Upper lobe of left lung (tissue), 6 donors: ENCODE data around the gene EMD. TPM values are rescaled to one million over a fixed set of nuclear protein-coding genes. Genes with fewer than 3 reads are reported as not detected.

ENCODE experiments used
- ATAC-seq, 2 donors: fragments of 200-7000 bp; cut with Tn5 transposase; one replicate each; pipeline ENCODE4 v1.9.1; 2022; ENCODE audit warnings: mild to moderate bottlenecking in 2 of 2, moderate library complexity in 2 of 2; ENCODE audit not compliant: low FRiP score in 2 of 2
- DNase-seq, 2 donors: peaks; one replicate each; pipeline ENCODE4 v3.0.0-alpha.2; 2019 to 2020
- H3K27ac ChIP-seq, 4 donors: fragments of 200-600 bp; sonication (generic); one replicate each; pipeline ENCODE4 v1.5.1; 2016 to 2019
- H3K27me3 ChIP-seq, 4 donors: fragments of 200-600 bp; sonication (generic); one replicate each; pipeline ENCODE4 v1.5.1; 2017 to 2019
- H3K36me3 ChIP-seq, 4 donors: fragments of 200-600 bp; sonication (generic); one replicate each; pipeline ENCODE4 v1.5.1; 2016 to 2019
- H3K4me1 ChIP-seq, 4 donors: fragments of 200-600 bp; sonication (generic); one replicate each; pipeline ENCODE4 v1.5.1; 2018 to 2019
- H3K4me3 ChIP-seq, 4 donors: fragments of 200-600 bp; sonication (generic); one replicate each; pipeline ENCODE4 v1.5.1; 2017 to 2019; ENCODE audit warnings: mild to moderate bottlenecking in 2 of 4, moderate library complexity in 1 of 4
- H3K9me3 ChIP-seq, 4 donors: fragments of 200-600 bp; sonication (generic); one replicate each; pipeline ENCODE4 v1.5.1; 2018 to 2019
- EP300 ChIP-seq, 4 donors: sonication (generic); formaldehyde crosslinking; IDR thresholded peaks; one replicate each; pipeline ENCODE4 v1.5.1; 2017; ENCODE audit warnings: antibody characterized with exemption in 4 of 4, control low read depth in 2 of 4
- POLR2A ChIP-seq, 4 donors: fragments of 450-650 bp; IDR thresholded peaks; one replicate each; pipeline ENCODE4 v1.5.1; 2016 to 2017; ENCODE audit warnings: antibody characterized with exemption in 4 of 4, mild to moderate bottlenecking in 2 of 4
- POLR2AphosphoS5 ChIP-seq, 2 donors: sonication (generic); formaldehyde crosslinking; IDR thresholded peaks; one replicate each; pipeline ENCODE4 v1.5.1; 2017; ENCODE audit warnings: antibody characterized with exemption in 2 of 2
- WGBS, 2 donors: methylation state at CpG; one replicate each; pipeline ENCODE4 v1.1.5; 2017 to 2018; 5-methylcytosine and 5-hydroxymethylcytosine counted together
- total RNA-seq, 6 donors: library from RNA; depleted of rRNA in 4 of 6; stranded (reverse); fragments of >200 nt in 4 of 6; gene quantifications; one replicate each; pipeline versions ENCODE4 v1.1.0 to v1.2.1, GENCODE V29; 2016 to 2021
- TF ChIP-seq, protein P1 (sequence below), 6 experiments: fragments of 450-650 bp in 4 of 6; fragments of 200-600 bp in 2 of 6; sonication (generic) in 2 of 6; IDR thresholded peaks; one replicate each; pipeline ENCODE4 v1.5.1; 2016 to 2019; ENCODE audit warnings: antibody characterized with exemption in 6 of 6
- donor health status: DM: no; HTN: no; CAD: no; lungs with moderate emphysema.
- donor health status: DM: no; HTN: yes; CAD: no; lungs with severe emphysema.

Gene EMD
- total RNA-seq, 6 donors from 2014 or later, result 42.3 to 60.8 (median 53.6) TPM

DNA sequence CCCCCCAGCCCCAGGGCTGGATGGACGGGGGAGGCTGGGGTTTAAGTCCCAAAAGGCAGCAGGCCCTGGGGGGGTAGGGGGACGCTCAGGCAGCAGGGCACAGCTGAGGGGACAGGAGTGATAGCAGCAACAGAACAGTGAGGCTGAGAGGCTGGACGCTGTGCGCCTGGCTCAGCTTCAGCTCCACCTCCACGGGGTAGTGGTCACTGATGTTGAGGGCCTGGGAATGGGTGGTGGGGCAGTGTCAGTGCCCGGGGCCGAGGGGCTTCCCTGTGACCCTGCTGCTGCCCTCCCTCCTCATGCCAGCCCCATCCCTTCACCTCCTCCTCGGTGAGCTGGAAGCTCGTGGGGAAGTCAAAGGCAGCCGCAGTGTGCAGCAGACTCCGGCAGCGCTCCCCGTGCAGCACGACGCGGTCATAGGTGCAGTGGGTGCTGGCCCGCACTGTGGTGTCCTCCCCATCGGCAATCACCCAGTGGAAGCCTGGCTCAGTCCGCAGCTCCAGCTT is 23.6 kb downstream of the EMD start:
- peaks cover 0 to 12% (median 0%) of the 10 kb centered on the region in 4 donors for H3K9me3 ChIP-seq
- TF ChIP-seq POLR2AphosphoS5 (IDR thresholded peaks at IDR 0.05) (no peak), POLR2A (IDR thresholded peaks at IDR 0.05) (no peak), EP300 (IDR thresholded peaks at IDR 0.05) (no peak)
- TF ChIP-seq, protein P1, sequence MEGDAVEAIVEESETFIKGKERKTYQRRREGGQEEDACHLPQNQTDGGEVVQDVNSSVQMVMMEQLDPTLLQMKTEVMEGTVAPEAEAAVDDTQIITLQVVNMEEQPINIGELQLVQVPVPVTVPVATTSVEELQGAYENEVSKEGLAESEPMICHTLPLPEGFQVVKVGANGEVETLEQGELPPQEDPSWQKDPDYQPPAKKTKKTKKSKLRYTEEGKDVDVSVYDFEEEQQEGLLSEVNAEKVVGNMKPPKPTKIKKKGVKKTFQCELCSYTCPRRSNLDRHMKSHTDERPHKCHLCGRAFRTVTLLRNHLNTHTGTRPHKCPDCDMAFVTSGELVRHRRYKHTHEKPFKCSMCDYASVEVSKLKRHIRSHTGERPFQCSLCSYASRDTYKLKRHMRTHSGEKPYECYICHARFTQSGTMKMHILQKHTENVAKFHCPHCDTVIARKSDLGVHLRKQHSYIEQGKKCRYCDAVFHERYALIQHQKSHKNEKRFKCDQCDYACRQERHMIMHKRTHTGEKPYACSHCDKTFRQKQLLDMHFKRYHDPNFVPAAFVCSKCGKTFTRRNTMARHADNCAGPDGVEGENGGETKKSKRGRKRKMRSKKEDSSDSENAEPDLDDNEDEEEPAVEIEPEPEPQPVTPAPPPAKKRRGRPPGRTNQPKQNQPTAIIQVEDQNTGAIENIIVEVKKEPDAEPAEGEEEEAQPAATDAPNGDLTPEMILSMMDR (IDR thresholded peaks at IDR 0.05), result no peak
- peaks cover 0 to 37% (median 13%) of the 10 kb centered on the region in 4 donors for H3K36me3 ChIP-seq
- H3K4me1 ChIP-seq, result peaks cover 7 to 22% (median 7%) of the 10 kb centered on the region in 4 donors
- DNase-seq, result no peak
- no peaks in the 10 kb centered on the region for H3K27me3 ChIP-seq
- H3K4me3 ChIP-seq, result no peak overlapping the region
- ATAC-seq, result no peak
- WGBS, 2 donors, result 76 to 100% methylated on average over 1 to 16 of the region's 19 CpGs
- peak overlapping the region in 1 of 4 donors; percentile 35 for H3K27ac ChIP-seq

GRCh38 chrX:154403192-154403591 is 24.1 kb downstream of the EMD start:
- Histone ChIP-seq H3K9me3 (peaks cover 0 to 7% (median 0%) of the 10 kb centered on the region in 4 donors), H3K4me3 (no peak overlapping the region), H3K4me1 (peaks cover 7 to 22% (median 7%) of the 10 kb centered on the region in 4 donors), H3K27me3 (no peaks in the 10 kb centered on the region), H3K27ac (no peak overlapping the region), H3K36me3 (peaks cover 0 to 37% (median 13%) of the 10 kb centered on the region in 4 donors)
- 85% methylated on average over 10 of the region's 10 CpGs; no CpG with 5 or more reads in 1 of the 2 donors for WGBS, 2 donors
- DNase-seq (no peak), ATAC-seq (no peak)
- TF ChIP-seq POLR2A (IDR thresholded peaks at IDR 0.05) (no peak), EP300 (IDR thresholded peaks at IDR 0.05) (no peak), POLR2AphosphoS5 (IDR thresholded peaks at IDR 0.05) (no peak)
- TF ChIP-seq, protein P1 (IDR thresholded peaks at IDR 0.05), result no peak

DNA sequence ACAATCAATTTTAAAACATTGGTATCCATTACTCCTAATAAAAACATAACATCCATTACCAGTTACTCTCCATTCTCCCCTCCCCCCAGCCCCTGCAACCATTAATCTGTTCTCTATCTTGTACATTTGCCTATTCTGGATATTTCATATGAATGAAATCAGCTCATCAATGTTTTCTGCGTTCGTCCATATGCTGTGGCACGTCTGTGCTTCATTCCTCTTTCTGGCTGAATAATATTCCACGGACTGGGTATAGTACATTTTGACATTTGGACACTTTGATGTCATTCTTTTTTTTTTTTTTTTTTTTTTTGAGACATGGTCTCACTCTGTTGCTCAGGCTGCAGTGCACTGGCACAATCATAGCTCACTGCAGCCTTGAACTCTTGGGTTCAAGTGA is 24.8 kb downstream of the EMD start:
- Histone ChIP-seq H3K9me3 (peaks cover 0 to under 1% (median 0%) of the 10 kb centered on the region in 4 donors), H3K4me3 (no peak overlapping the region), H3K36me3 (peaks cover 0 to 35% (median 13%) of the 10 kb centered on the region in 4 donors)

DNA sequence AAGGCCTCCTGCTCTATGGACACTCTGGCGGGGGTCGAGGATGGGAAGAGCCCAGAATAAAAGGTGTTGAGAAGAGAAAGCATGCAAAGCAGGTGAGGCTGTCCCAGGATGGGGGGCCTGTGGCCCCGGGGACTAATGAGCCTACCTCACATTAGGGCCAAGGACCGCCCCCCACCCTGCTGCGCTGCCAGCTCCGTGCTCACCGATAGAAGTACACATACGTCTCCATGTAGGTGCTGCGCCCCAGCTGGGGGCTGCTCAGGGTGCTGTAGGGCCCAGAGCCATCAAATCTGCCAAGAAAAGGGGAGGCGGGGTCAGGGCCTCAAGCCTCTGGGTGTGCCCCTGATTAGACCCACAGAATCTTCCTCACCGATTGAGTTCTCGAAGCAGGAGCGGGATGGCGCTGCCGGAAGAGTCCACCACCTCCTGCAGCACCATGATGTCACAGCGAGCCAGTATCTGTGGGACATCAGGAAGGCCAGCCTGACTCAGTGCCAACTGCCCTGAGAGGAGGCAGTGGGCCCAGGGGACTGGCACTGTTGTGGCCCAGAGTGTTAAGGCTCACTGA is 25.6 kb downstream of the EMD start:
- 94 to 95% methylated on average over 4 to 16 of the region's 16 CpGs for WGBS, 2 donors
- TF ChIP-seq POLR2A (IDR thresholded peaks at IDR 0.05), result no peak
- no peak for TF ChIP-seq EP300 (IDR thresholded peaks at IDR 0.05)
- Histone ChIP-seq H3K36me3 (peaks cover 0 to 27% (median 11%) of the 10 kb centered on the region in 4 donors), H3K27ac (no peak overlapping the region), H3K4me3 (no peak overlapping the region), H3K27me3 (no peaks in the 10 kb centered on the region), H3K4me1 (peaks cover 5 to 18% (median 7%) of the 10 kb centered on the region in 4 donors), H3K9me3 (no peaks in the 10 kb centered on the region)
- DNase-seq (no peak), ATAC-seq (no peak)

More for the DNA sequence above, 24.8 kb downstream of the EMD start:
- no peak overlapping the region for H3K27ac ChIP-seq
- ATAC-seq (no peak), DNase-seq (no peak)
- no peaks in the 10 kb centered on the region for H3K27me3 ChIP-seq
- peaks cover 7 to 22% (median 7%) of the 10 kb centered on the region in 4 donors for H3K4me1 ChIP-seq
- WGBS, 2 donors, result 85 to 94% methylated on average over 4 of the region's 4 CpGs
- TF ChIP-seq POLR2A (IDR thresholded peaks at IDR 0.05) (no peak), POLR2AphosphoS5 (IDR thresholded peaks at IDR 0.05) (no peak), EP300 (IDR thresholded peaks at IDR 0.05) (no peak)
- TF ChIP-seq, protein P1 (IDR thresholded peaks at IDR 0.05), result no peak

DNA sequence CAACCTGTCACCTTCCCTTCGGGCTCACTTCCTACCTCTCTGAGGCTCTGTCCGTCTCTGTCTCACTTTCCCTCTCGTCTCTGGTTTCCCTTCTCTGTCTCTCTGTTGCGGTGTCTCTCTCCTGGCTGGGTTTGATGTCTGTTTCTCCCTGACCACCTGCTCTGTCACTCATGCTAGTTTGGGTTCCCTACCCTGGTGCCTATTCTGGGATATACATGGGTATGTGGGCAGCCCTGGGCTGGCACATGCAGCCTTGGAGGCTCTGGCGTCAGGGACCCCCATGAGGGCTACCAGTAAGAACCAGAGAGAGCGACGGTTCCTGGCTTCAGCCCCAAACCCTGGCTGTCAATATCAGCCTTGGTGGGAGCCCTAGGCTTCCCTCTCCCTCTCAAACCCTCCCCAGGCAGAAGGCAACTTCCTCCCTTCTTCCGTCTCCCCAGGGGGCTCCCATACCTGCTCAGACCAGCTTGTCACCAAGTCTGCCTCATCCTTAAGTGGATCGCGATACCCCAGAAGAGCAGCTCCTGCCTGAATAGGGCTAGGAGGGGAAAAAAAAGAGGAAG is 29.6 kb downstream of the EMD start:
- Histone ChIP-seq H3K4me3 (peak overlapping the region; percentile 19 to 52 (median 37)), H3K27ac (peak overlapping the region; percentile 73 to 87 (median 86)), H3K27me3 (no peaks in the 10 kb centered on the region), H3K36me3 (no peaks in the 10 kb centered on the region), H3K9me3 (no peaks in the 10 kb centered on the region), H3K4me1 (peaks cover 7 to 25% (median 10%) of the 10 kb centered on the region in 4 donors)
- TF ChIP-seq EP300 (IDR thresholded peaks at IDR 0.05), result no peak
- TF ChIP-seq POLR2AphosphoS5 (IDR thresholded peaks at IDR 0.05), result no peak
- no peak for TF ChIP-seq POLR2A (IDR thresholded peaks at IDR 0.05)
- TF ChIP-seq, protein P1 (IDR thresholded peaks at IDR 0.05), result no peak
- WGBS, 2 donors, result 44% methylated on average over 6 to 10 of the region's 10 CpGs
- DNase-seq (no peak), ATAC-seq (no peak)
